Activated B cell treated with CpG ODN at 0.5 μM for 24 hours (primary cell): Measurements from ENCODE around the gene ATP1B2. TPM values are rescaled to one million over a fixed set of nuclear protein-coding genes. Genes with fewer than 3 reads are reported as not detected.
A peak's percentile ranks its signal among the peaks of the same experiment; 100 is the strongest.

ENCODE experiments used
- ATAC-seq: fragments of 200-7000 bp; cut with Tn5 transposase; one replicate; pipeline ENCODE4 v1.10.0; 2021; ENCODE audit warnings: low read depth, mild to moderate bottlenecking, moderate library complexity
- CTCF ChIA-PET: fragments of 350-600 bp; sonication (Branson Sonifier 250); formaldehyde crosslinking; loops from one replicate; lab custom pipeline; 2021; ENCODE audit warnings: antibody characterized with exemption; lab: Charles Lee
- POLR2A ChIA-PET: fragments of 350-600 bp; sonication (Branson Sonifier 250); formaldehyde crosslinking; loops from one replicate; lab custom pipeline; 2021; ENCODE audit warnings: antibody characterized with exemption; lab: Charles Lee
- DNase-seq: peaks from one replicate; pipeline ENCODE4 v3.0.0; 2022
- H3K27ac Mint-ChIP-seq: one replicate; pipeline ENCODE4 v1.8.0; 2020; ENCODE audit warnings: mixed read lengths
- H3K27me3 Mint-ChIP-seq: one replicate; pipeline ENCODE4 v1.8.0; 2021; ENCODE audit warnings: mixed read lengths
- H3K36me3 Mint-ChIP-seq: one replicate; pipeline ENCODE4 v1.8.0; 2021; ENCODE audit warnings: low read depth, mixed read lengths
- H3K4me1 Mint-ChIP-seq: one replicate; pipeline ENCODE4 v1.8.0; 2021; ENCODE audit warnings: mixed read lengths
- H3K4me3 Mint-ChIP-seq: one replicate; pipeline ENCODE4 v1.8.0; 2020; ENCODE audit warnings: mild to moderate bottlenecking, mixed read lengths
- H3K9me3 Mint-ChIP-seq: one replicate; pipeline ENCODE4 v1.8.0; 2020; ENCODE audit warnings: mixed read lengths
- CTCF ChIP-seq: fragments of 200-600 bp; IDR thresholded peaks from one replicate; pipeline ENCODE4 v1.8.0; 2022; ENCODE audit warnings: antibody characterized with exemption, mild to moderate bottlenecking
- intact Hi-C: fragments of 100-400 bp; cut with micrococcal nuclease; formaldehyde crosslinking; loops from one replicate; pipeline ENCODE4 v1.15.1; 2024
- total RNA-seq: library from RNA; stranded (reverse); gene quantifications from 2 replicates; pipeline ENCODE4 v1.2.3, GENCODE V29; 2022

The ATP1B2 gene
- total RNA-seq, 1 donor from 2014 or later, result not detected

DNA sequence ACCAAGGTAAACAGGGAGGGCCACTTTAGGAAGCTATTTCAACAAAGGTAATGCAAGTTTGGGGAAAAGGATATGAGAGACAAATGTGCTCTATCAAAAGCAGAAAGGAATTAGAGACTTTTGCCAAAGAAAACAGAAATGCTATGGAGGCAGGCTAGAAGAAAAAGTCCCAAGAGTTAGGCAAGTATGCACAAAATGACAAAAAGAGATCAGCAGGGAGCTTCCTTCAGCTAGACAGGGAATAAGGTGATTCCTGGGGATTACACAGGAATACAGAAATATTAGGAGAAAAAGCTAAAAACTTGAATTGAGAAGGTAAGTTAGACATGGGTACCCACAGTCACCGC lies 38.5 kb upstream of the ATP1B2 start:
- peaks cover 22% of the 10 kb centered on the region for H3K36me3 Mint-ChIP-seq
- peak overlapping the region; percentile 44 for H3K4me3 Mint-ChIP-seq
- no peaks in the 10 kb centered on the region for H3K27me3 Mint-ChIP-seq
- ChIA-PET POLR2A (interaction anchor here (0.6 to 6.1 kb wide), 3 partner anchors 32 to 492 kb away, joined by 3 to 109 read pairs (median 6); partner anchors contain the start of genes TP53 and WRAP53), CTCF (interaction anchor here (1.5 kb wide), 1 partner anchor 23 kb away, joined by 4 read pairs; no protein-coding TSS in a partner anchor)
- peaks cover 40% of the 10 kb centered on the region for H3K4me1 Mint-ChIP-seq
- ATAC-seq (no peak), DNase-seq (no peak)
- intact Hi-C loops, result no loop called here
- no peak overlapping the region for H3K27ac Mint-ChIP-seq
- H3K9me3 Mint-ChIP-seq, result no peaks in the 10 kb centered on the region
- TF ChIP-seq CTCF, result no peak

DNA sequence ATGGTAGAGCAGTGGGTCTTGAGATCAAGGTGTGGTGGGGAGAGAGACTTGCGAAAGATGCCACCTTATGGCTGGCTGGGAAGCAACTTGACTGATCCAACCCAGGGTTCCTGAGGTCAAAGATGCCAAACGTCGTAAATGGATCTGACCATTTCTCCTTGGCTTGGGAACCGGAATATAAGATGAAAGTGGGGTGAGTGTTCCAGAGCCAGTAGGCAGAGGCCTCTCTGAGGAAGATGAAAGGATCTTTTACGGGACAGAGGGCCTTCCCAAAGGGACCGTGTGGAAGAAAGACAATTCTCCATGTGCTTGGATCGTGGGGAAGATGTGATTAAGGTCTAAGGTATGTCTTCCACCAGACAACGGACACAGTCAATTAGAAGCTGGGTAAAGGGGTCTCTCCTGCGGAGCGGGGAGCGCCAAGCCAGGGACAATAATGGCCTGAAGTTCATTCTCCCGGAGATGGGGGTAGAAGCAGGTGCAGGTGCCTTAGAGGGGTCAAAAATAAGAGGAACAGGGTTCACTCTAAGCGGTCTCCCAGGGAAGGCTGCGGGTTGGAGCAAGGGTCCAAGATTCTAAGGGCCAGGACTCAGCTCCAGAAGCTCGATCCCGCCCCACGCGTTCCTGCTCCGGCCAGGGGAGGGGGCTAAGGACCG lies 36.8 kb upstream of the ATP1B2 start:
- peak overlapping the region; percentile 82 for H3K27ac Mint-ChIP-seq
- no peak for DNase-seq
- peak overlapping the region; percentile 87 for H3K4me3 Mint-ChIP-seq
- no peaks in the 10 kb centered on the region for H3K9me3 Mint-ChIP-seq
- peaks cover 22% of the 10 kb centered on the region for H3K36me3 Mint-ChIP-seq
- peaks cover 40% of the 10 kb centered on the region for H3K4me1 Mint-ChIP-seq
- TF ChIP-seq CTCF, result no peak
- POLR2A ChIA-PET, result interaction anchor here (0.9 to 6.1 kb wide), 9 partner anchors 12 to 278 kb away, joined by 3 to 109 read pairs (median 5); partner anchors contain the start of genes ACAP1, CD68, POLR2A and SAT2
- CTCF ChIA-PET, result interaction anchor here (1.0 to 1.6 kb wide), 3 partner anchors 25 to 74 kb away, joined by 4 to 7 read pairs (median 6); partner anchors contain the start of genes SENP3, SOX15 and TP53
- ATAC-seq, result no peak
- intact Hi-C loops, result loop anchor here (1.0 to 2.0 kb wide), 2 partner anchors 53 to 243 kb away; partner anchors contain the start of genes NAA38 and SENP3
- H3K27me3 Mint-ChIP-seq, result no peaks in the 10 kb centered on the region

DNA sequence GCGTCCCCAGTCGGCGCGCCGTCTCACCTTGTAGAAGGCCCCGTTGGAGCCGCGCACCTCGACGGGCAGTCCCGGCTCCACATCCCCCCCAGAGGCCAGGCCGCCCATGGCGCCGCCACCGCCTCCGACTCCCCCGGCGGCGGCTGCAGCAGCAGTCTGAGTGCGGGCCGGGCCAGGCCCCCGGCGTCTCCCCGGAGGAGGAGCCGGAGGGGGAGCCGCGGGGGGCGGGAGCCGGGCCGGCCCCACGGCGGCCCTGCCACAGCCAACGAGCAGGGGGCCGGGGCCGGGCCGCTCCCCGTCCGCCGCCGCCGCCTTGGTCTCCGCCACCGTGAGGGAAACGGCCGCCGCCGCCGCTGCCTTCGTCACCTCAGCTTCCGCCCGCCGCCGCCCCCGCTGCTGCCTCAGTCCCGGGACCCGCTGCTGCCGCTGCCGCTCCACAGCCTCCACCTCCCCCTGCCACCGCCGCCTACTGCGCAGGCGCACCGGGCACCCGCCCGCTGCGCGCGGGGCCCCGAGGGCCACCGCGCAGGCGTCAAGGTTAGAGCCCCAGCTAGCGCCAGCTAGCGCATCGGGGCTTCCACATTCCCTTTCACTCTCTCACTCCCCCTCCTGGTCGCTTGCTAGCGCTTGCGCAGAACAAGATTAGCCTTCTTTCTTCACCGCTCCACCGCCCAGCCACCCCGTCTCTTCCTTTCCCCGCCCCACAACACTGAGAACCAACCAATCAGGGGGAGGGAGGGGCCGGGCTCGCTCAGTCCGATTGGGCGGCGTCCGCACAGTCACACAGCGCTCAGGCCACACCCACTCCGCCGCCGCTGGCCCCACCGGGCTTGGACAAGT lies 36.1 kb upstream of the ATP1B2 start, which contains the start of gene FXR2:
FXR2 (minus strand) TSS at position 473 of the 840 bp plus-strand sequence; CDS start at position 108, 365 bp downstream.
- no peak for TF ChIP-seq CTCF
- H3K27me3 Mint-ChIP-seq, result no peaks in the 10 kb centered on the region
- H3K36me3 Mint-ChIP-seq, result peaks cover 15% of the 10 kb centered on the region
- peaks cover 37% of the 10 kb centered on the region for H3K4me1 Mint-ChIP-seq
- H3K9me3 Mint-ChIP-seq, result no peaks in the 10 kb centered on the region
- POLR2A ChIA-PET, result interaction anchor here (0.6 to 6.1 kb wide), 16 partner anchors 12 to 571 kb away, joined by 3 to 109 read pairs (median 3); partner anchors contain the start of genes ACADVL, ACAP1, ATP1B2 and CD68
- peak within 1 kb of the TSS; percentile 87 for H3K4me3 Mint-ChIP-seq
- DNase-seq (peak; percentile 97), ATAC-seq (peak; percentile 93)
- intact Hi-C loops, result loop anchor here (1.0 to 2.0 kb wide), 9 partner anchors 13 to 242 kb away; partner anchors contain the start of genes ATP1B2, MPDU1, NAA38 and SAT2
- H3K27ac Mint-ChIP-seq, result peak within 1 kb of the TSS; percentile 93
- CTCF ChIA-PET, result interaction anchor here (1.1 to 1.6 kb wide), 4 partner anchors 25 to 73 kb away, joined by 3 to 7 read pairs (median 4); partner anchors contain the start of genes SENP3, SOX15 and TP53

GRCh38 chr17:7615265-7615747 lies 35.4 kb upstream of the ATP1B2 start:
- H3K27ac Mint-ChIP-seq, result peak overlapping the region; percentile 93
- H3K36me3 Mint-ChIP-seq, result peaks cover 13% of the 10 kb centered on the region
- ChIA-PET CTCF (interaction anchor here (1.1 to 1.6 kb wide), 4 partner anchors 26 to 72 kb away, joined by 3 to 7 read pairs (median 4); partner anchors contain the start of genes SENP3, SOX15 and TP53), POLR2A (interaction anchor here (0.6 to 6.1 kb wide), 13 partner anchors 11 to 571 kb away, joined by 3 to 109 read pairs (median 4); partner anchors contain the start of genes ACADVL, ATP1B2, CD68 and DLG4)
- TF ChIP-seq CTCF, result no peak
- H3K4me1 Mint-ChIP-seq, result peaks cover 35% of the 10 kb centered on the region
- H3K9me3 Mint-ChIP-seq, result no peaks in the 10 kb centered on the region
- intact Hi-C loops, result loop anchor here (1.0 to 2.0 kb wide), 8 partner anchors 12 to 241 kb away; partner anchors contain the start of genes ATP1B2, MPDU1, NAA38 and SAT2
- H3K4me3 Mint-ChIP-seq, result peak overlapping the region; percentile 87
- no peaks in the 10 kb centered on the region for H3K27me3 Mint-ChIP-seq
- DNase-seq (no peak), ATAC-seq (peak; percentile 14)
